Posterior vena cava (tissue), 2 donors: ENCODE measurements around the gene ZNF385C. TPM values are rescaled to one million over a fixed set of nuclear protein-coding genes. Genes with fewer than 3 reads are reported as not detected.
A peak's percentile ranks its signal among the peaks of the same experiment; 100 is the strongest.

Experiments
- DNase-seq: peaks from one replicate; pipeline ENCODE4 v3.0.0-alpha.2; 2020; ENCODE audit warnings: low spot score
- intact Hi-C, 2 donors: fragments of 100-400 bp; cut with DNase I; formaldehyde crosslinking; loops; one replicate each; pipeline versions ENCODE4 v1.14.1 to v1.14.2; 2022 to 2023
- total RNA-seq, 2 donors: library from RNA; stranded (reverse); fragmentation: NEBNext Ultra II Directional; extraction: Animal tissue kit (Norgen Biotek cat#: 25700); gene quantifications; one replicate each; pipeline ENCODE4 v1.2.1, GENCODE V29; 2021
- donor health status: DM: yes; HTN: yes; CAD: no.
- donor health status: DM: yes; HTN: yes; CAD: no.

The ZNF385C gene
- total RNA-seq, 2 donors from 2014 or later: 0.19 to 0.23 TPM

GRCh38 chr17:42111265-42111636, 13.0 kb upstream of the ZNF385C start:
- no peak for DNase-seq
- intact Hi-C loops: loop anchor here (2.0 to 10.0 kb wide), 3 partner anchors 32 to 146 kb away; partner anchors contain the start of genes CNP (in 1 of the 2) and NKIRAS2 (in 1 of the 2)

GRCh38 chr17:42110301-42111264, 12.3 kb upstream of the ZNF385C start:
- DNase-seq: no peak
- intact Hi-C loops: loop anchor here (2.0 to 10.0 kb wide), 3 partner anchors 32 to 146 kb away; partner anchors contain the start of genes CNP (in 1 of the 2) and NKIRAS2 (in 1 of the 2)

GRCh38 chr17:42109086-42109485, 10.8 kb upstream of the ZNF385C start:
- intact Hi-C loops: no loop called here
- no peak for DNase-seq

- DNase-seq: peak; percentile 93
- intact Hi-C loops: no loop called here
Measured at GRCh38 chr17:42107597-42108576, 9.6 kb upstream of the ZNF385C start.

- DNase-seq: no peak
- intact Hi-C loops: no loop called here
Measured at GRCh38 chr17:42107124-42107523, 8.9 kb upstream of the ZNF385C start.

- intact Hi-C loops: no loop called here
- DNase-seq: no peak
Measured at GRCh38 chr17:42106009-42106408, 7.7 kb upstream of the ZNF385C start.

GRCh38 chr17:42104264-42104663, 6.0 kb upstream of the ZNF385C start:
- DNase-seq: no peak
- intact Hi-C loops: no loop called here

- no peak for DNase-seq
- intact Hi-C loops: no loop called here
Measured at GRCh38 chr17:42103221-42103954, 5.1 kb upstream of the ZNF385C start.

GRCh38 chr17:42101513-42102292, 3.4 kb upstream of the ZNF385C start:
- DNase-seq: peak; percentile 94
- intact Hi-C loops: no loop called here

GRCh38 chr17:42098730-42099399, 592 bp upstream of the ZNF385C start:
- no peak for DNase-seq
- intact Hi-C loops: no loop called here

GRCh38 chr17:42096360-42097111, 1.7 kb downstream of the ZNF385C start:
- intact Hi-C loops: no loop called here

GRCh38 chr17:42094375-42095069, 3.8 kb downstream of the ZNF385C start:
- intact Hi-C loops: no loop called here
- DNase-seq: no peak

More at GRCh38 chr17:42096360-42097111, 1.7 kb downstream of the ZNF385C start:
- DNase-seq: no peak

- DNase-seq: no peak
- intact Hi-C loops: no loop called here
Measured at GRCh38 chr17:42092939-42093338, 5.3 kb downstream of the ZNF385C start.

- no peak for DNase-seq
- intact Hi-C loops: no loop called here
Measured at GRCh38 chr17:42090964-42091790, 7.1 kb downstream of the ZNF385C start.

GRCh38 chr17:42088736-42089135, 9.5 kb downstream of the ZNF385C start:
- no peak for DNase-seq

More at GRCh38 chr17:42088736-42089135, 9.5 kb downstream of the ZNF385C start:
- intact Hi-C loops: no loop called here
